IMR-90 (cell line): ENCODE results near the gene PPP1R1A. TPM values are rescaled to one million over a fixed set of nuclear protein-coding genes. Genes with fewer than 3 reads are reported as not detected.

Experiments
- ATAC-seq: fragments of 200-7000 bp; cut with Tn5 transposase; 2 replicates; pipeline ENCODE4 v1.9.1; 2020; ENCODE audit warnings: low read depth, mild to moderate bottlenecking, moderate library complexity
- BruUV-seq: library from RNA; stranded (reverse); fragments of 400-500 nt; replicated peaks from 2 replicates; lab custom pipeline; 2021; lab: Mats Ljungman, UMichigan
- CTCF ChIA-PET: fragments of 300-600 bp; formaldehyde crosslinking; extraction: SDS; loops from one replicate; lab custom pipeline; 2021; ENCODE audit warnings: antibody characterized with exemption; lab: Yijun Ruan, JAX
- POLR2A ChIA-PET: fragments of 300-600 bp; sonication (Branson Sonifier 250); formaldehyde crosslinking; loops from one replicate; lab custom pipeline; 2022; ENCODE audit warnings: antibody characterized with exemption; ENCODE audit not compliant: unreplicated experiment; lab: Charles Lee
- DNase-seq: peaks from one replicate; pipeline ENCODE4 v3.0.0; 2013
- H2AFZ ChIP-seq: replicated peaks from 2 replicates; pipeline ENCODE3; 2013; ENCODE audit warnings: low read length, mild to moderate bottlenecking; ENCODE audit not compliant: poor library complexity
- H2AK5ac ChIP-seq: 2 replicates; pipeline ENCODE4 v1.6.1; 2013; ENCODE audit warnings: low read depth, low read length, inconsistent platforms
- H2AK9ac ChIP-seq: replicated peaks from 2 replicates; pipeline ENCODE3; 2013; ENCODE audit warnings: mild to moderate bottlenecking, low read depth, low read length, moderate library complexity; ENCODE audit not compliant: poor library complexity
- H2BK120ac ChIP-seq: 2 replicates; pipeline ENCODE4 v1.6.1; 2013; ENCODE audit warnings: low read depth, low read length, inconsistent platforms
- H2BK15ac ChIP-seq: 3 replicates; pipeline ENCODE4 v1.6.1; 2013; ENCODE audit warnings: low read depth, low read length, inconsistent platforms
- H2BK20ac ChIP-seq: 2 replicates; pipeline ENCODE4 v1.6.1; 2013; ENCODE audit warnings: low read depth, mild to moderate bottlenecking, inconsistent platforms, low read length, moderate library complexity
- H2BK5ac ChIP-seq: 2 replicates; pipeline ENCODE4 v1.6.1; 2013; ENCODE audit warnings: mild to moderate bottlenecking, low read depth, low read length, inconsistent platforms; ENCODE audit not compliant: poor library complexity, severe bottlenecking
- H3K14ac ChIP-seq: replicated peaks from 2 replicates; pipeline ENCODE4 v1.6.1; 2013; ENCODE audit warnings: low read depth, low read length, inconsistent platforms
- H3K18ac ChIP-seq: 2 replicates; pipeline ENCODE4 v1.6.1; 2013; ENCODE audit warnings: low read depth, low read length, control low read depth
- H3K23ac ChIP-seq: 2 replicates; pipeline ENCODE4 v1.6.1; 2013; ENCODE audit warnings: low read depth, low read length, inconsistent platforms
- H3K27ac ChIP-seq: 2 replicates; pipeline ENCODE4 v1.5.1; 2013; ENCODE audit warnings: mild to moderate bottlenecking, control low read depth, low read length; ENCODE audit not compliant: insufficient read depth
- H3K27me3 ChIP-seq: 2 replicates; pipeline ENCODE4 v1.6.1; 2013; ENCODE audit warnings: low read length; ENCODE audit not compliant: control insufficient read depth, insufficient read depth
- H3K36me3 ChIP-seq: 2 replicates; pipeline ENCODE4 v1.6.1; 2013; ENCODE audit warnings: low read length, mixed read lengths; ENCODE audit not compliant: control insufficient read depth, insufficient read depth
- H3K4ac ChIP-seq: 2 replicates; pipeline ENCODE4 v1.6.1; 2013; ENCODE audit warnings: low read depth, low read length, inconsistent platforms
- H3K4me1 ChIP-seq: 2 replicates; pipeline ENCODE4 v1.6.1; 2013; ENCODE audit warnings: low read length, mixed read lengths; ENCODE audit not compliant: control insufficient read depth, insufficient read depth
- H3K4me2 ChIP-seq: 2 replicates; pipeline ENCODE4 v1.6.1; 2013; ENCODE audit warnings: low read depth, mild to moderate bottlenecking, control low read depth, low read length, moderate library complexity
- H3K4me3 ChIP-seq: 2 replicates; pipeline ENCODE4 v1.5.1; 2013; ENCODE audit warnings: low read depth, mild to moderate bottlenecking, control low read depth, low read length, moderate library complexity; ENCODE audit not compliant: insufficient read depth
- H3K56ac ChIP-seq: 2 replicates; pipeline ENCODE4 v1.6.1; 2013; ENCODE audit warnings: low read length, inconsistent platforms; ENCODE audit not compliant: insufficient read depth; ENCODE audit errors: extremely low read depth
- H3K79me1 ChIP-seq, 2 experiments: 2 replicates each; pipeline ENCODE4 v1.6.1; 2013; ENCODE audit warnings: low read length in 2 of 2, inconsistent platforms in 1 of 2, low read depth in 1 of 2
- H3K9ac ChIP-seq: 2 replicates; pipeline ENCODE4 v1.6.1; 2013; ENCODE audit warnings: low read depth, low read length, control low read depth
- H3K9me1 ChIP-seq: 2 replicates; pipeline ENCODE4 v1.6.1; 2013; ENCODE audit warnings: low read length, inconsistent platforms; ENCODE audit not compliant: insufficient read depth
- H3K9me3 ChIP-seq: 2 replicates; pipeline ENCODE4 v1.6.1; 2013; ENCODE audit warnings: low read length; ENCODE audit not compliant: control insufficient read depth, insufficient read depth
- H4K20me1 ChIP-seq: 2 replicates; pipeline ENCODE4 v1.6.1; 2013; ENCODE audit warnings: low read length, inconsistent platforms; ENCODE audit not compliant: insufficient read depth
- H4K5ac ChIP-seq: 2 replicates; pipeline ENCODE4 v1.6.1; 2013; ENCODE audit warnings: mild to moderate bottlenecking, low read depth, low read length, control low read depth
- H4K8ac ChIP-seq, 2 experiments: 2 replicates each; pipeline ENCODE4 v1.6.1; 2013; ENCODE audit warnings: low read depth in 2 of 2, low read length in 2 of 2, control low read depth in 1 of 2, inconsistent platforms in 1 of 2
- H4K91ac ChIP-seq: 2 replicates; pipeline ENCODE4 v1.6.1; 2013; ENCODE audit warnings: low read depth, low read length, inconsistent platforms; ENCODE audit not compliant: insufficient read depth
- BHLHE40 ChIP-seq: fragments of 150-350 bp; IDR thresholded peaks from 2 replicates; pipeline ENCODE4 v1.6.1; 2016; ENCODE audit warnings: mild to moderate bottlenecking, low read depth, low read length
- CEBPB ChIP-seq: IDR thresholded peaks from 2 replicates; pipeline ENCODE4 v1.6.1; 2012; ENCODE audit warnings: low read depth, low read length, improper control_type of control experiment
- CHD1 ChIP-seq: IDR thresholded peaks from 2 replicates; pipeline ENCODE4 v1.6.1; 2012; ENCODE audit warnings: low read depth, low read length, improper control_type of control experiment
- CTCF ChIP-seq: conservative IDR thresholded peaks from 2 replicates; pipeline ENCODE4 v1.5.1; 2012; ENCODE audit warnings: mild to moderate bottlenecking, low read depth, low read length, improper control_type of control experiment
- ELK1 ChIP-seq: fragments of 150-350 bp; IDR thresholded peaks from 2 replicates; pipeline ENCODE4 v1.6.1; 2016; ENCODE audit warnings: low read depth, mild to moderate bottlenecking, low read length, moderate library complexity, borderline replicate concordance
- FOS ChIP-seq: fragments of 150-350 bp; IDR thresholded peaks from 2 replicates; pipeline ENCODE4 v1.6.1; 2016; ENCODE audit warnings: low read depth, low read length
- MAFK ChIP-seq: IDR thresholded peaks from 2 replicates; pipeline ENCODE4 v1.6.1; 2012; ENCODE audit warnings: low read depth, low read length, improper control_type of control experiment
- MXI1 ChIP-seq: IDR thresholded peaks from 2 replicates; pipeline ENCODE4 v1.6.1; 2012; ENCODE audit warnings: low read depth, mild to moderate bottlenecking, low read length, moderate library complexity, borderline replicate concordance
- NFE2L2 ChIP-seq: fragments of 150-350 bp; IDR thresholded peaks from 2 replicates; pipeline ENCODE4 v1.6.1; 2016; ENCODE audit warnings: low read depth, mild to moderate bottlenecking, low read length
- POLR2A ChIP-seq: IDR thresholded peaks from 2 replicates; pipeline ENCODE4 v1.6.1; 2012; ENCODE audit warnings: mild to moderate bottlenecking, low read depth, low read length
- RAD21 ChIP-seq: IDR thresholded peaks from 2 replicates; pipeline ENCODE4 v1.6.1; 2012; ENCODE audit warnings: low read length, improper control_type of control experiment
- RCOR1 ChIP-seq: IDR thresholded peaks from 2 replicates; pipeline ENCODE4 v1.6.1; 2012; ENCODE audit warnings: mild to moderate bottlenecking, low read length, improper control_type of control experiment; ENCODE audit not compliant: insufficient replicate concordance
- RFX5 ChIP-seq: IDR thresholded peaks from 2 replicates; pipeline ENCODE4 v1.8.0; 2012; ENCODE audit warnings: low read depth, mild to moderate bottlenecking, low read length, moderate library complexity
- USF2 ChIP-seq: fragments of 150-350 bp; IDR thresholded peaks from 2 replicates; pipeline ENCODE4 v1.6.1; 2017; ENCODE audit warnings: mild to moderate bottlenecking, antibody characterized with exemption, low read length, low read depth
- WGBS, 2 experiments: methylation state at CpG; one replicate each; pipeline versions ENCODE4 v1.1.5 to v1.1.7; 2013; ENCODE audit warnings: missing lambda C conversion rate in 2 of 2; ENCODE audit not compliant: insufficient read length in 1 of 2; ENCODE audit errors: extremely low coverage in 2 of 2; 5-methylcytosine and 5-hydroxymethylcytosine counted together
- dilution Hi-C: fragments of 300-500 bp; cut with HindIII; formaldehyde crosslinking; loops from one replicate; pipeline ENCODE4 v1.14.3; 2018; ENCODE audit warnings: low sequenced_read_pairs; ENCODE audit not compliant: unreplicated experiment
- in situ Hi-C: fragments of 300-500 bp; cut with MboI; formaldehyde crosslinking; loops from 3 replicates; pipeline ENCODE4 v1.14.3; 2019; ENCODE audit warnings: low sequenced_read_pairs, inconsistent platforms, mixed read lengths
- intact Hi-C: fragments of 100-400 bp; cut with micrococcal nuclease; formaldehyde crosslinking; loops from 2 replicates; pipeline ENCODE4 v1.10.0; 2022
- polyA plus RNA-seq, 3 experiments: library from polyadenylated mRNA; depleted of rRNA; stranded (reverse); fragments of >200 nt; gene quantifications; 2 replicates each; pipeline ENCODE4 v1.2.3, GENCODE V29; 2012; ENCODE audit warnings: low replicate concordance in 1 of 3
- total RNA-seq: library from RNA; depleted of rRNA; stranded (reverse); fragments of >200 nt; gene quantifications from 2 replicates; pipeline ENCODE4 v1.2.3, GENCODE V29; 2012

PPP1R1A gene
- total and polyA plus RNA-seq, 2 of the 4 experiments (the other 2 are of a cell fraction) = not detected

- no peak overlapping the region for H4K8ac ChIP-seq
- ChIA-PET CTCF (no interaction called here), POLR2A (no interaction called here)
Observed at GRCh38 chr12:54571193-54572188, 17.0 kb downstream of the PPP1R1A start.

More at GRCh38 chr12:54571193-54572188, 17.0 kb downstream of the PPP1R1A start:
- Histone ChIP-seq H3K18ac (no peak overlapping the region), H2BK15ac (no peak overlapping the region), H3K9me1 (no peaks in the 10 kb centered on the region), H2BK120ac (no peak overlapping the region), H2AFZ (no peak overlapping the region), H4K5ac (no peak overlapping the region), H2AK5ac (no peak overlapping the region), H3K4me3 (no peak overlapping the region), H3K23ac (no peak overlapping the region), H3K36me3 (no peaks in the 10 kb centered on the region), H4K91ac (no peak overlapping the region), H3K4me1 (no peaks in the 10 kb centered on the region), H3K56ac (no peak overlapping the region), H3K79me1 (no peaks in the 10 kb centered on the region), H4K20me1 (no peaks in the 10 kb centered on the region), H2BK5ac (no peak overlapping the region), H3K4me2 (no peak overlapping the region), H3K9me3 (no peaks in the 10 kb centered on the region), H2AK9ac (no peak overlapping the region), H3K27ac (no peak overlapping the region), H3K4ac (no peak overlapping the region), H3K14ac (no peak overlapping the region), H3K9ac (no peak overlapping the region), H3K27me3 (peaks cover 18% of the 10 kb centered on the region), H2BK20ac (no peak overlapping the region)
- in situ Hi-C loops (no loop called here), dilution Hi-C loops (no loop called here), intact Hi-C loops (no loop called here)
- BruUV-seq = no TSS peak
- TF ChIP-seq RFX5 (no peak), CTCF (no peak), CHD1 (no peak), RAD21 (no peak), POLR2A (no peak), CEBPB (no peak), ELK1 (no peak), BHLHE40 (no peak), FOS (no peak), USF2 (no peak), NFE2L2 (no peak), RCOR1 (no peak), MXI1 (no peak), MAFK (no peak)
- DNase-seq (no peak), ATAC-seq (no peak)
- WGBS, 2 experiments = no CpG with 5 or more reads among the region's 10 CpGs
